B cell (primary cell): ENCODE measurements around the gene AMPD2.

Experiments used
- EZH2 ChIP-seq: IDR thresholded peaks from 2 replicates; pipeline ENCODE4 v1.6.1; 2012; ENCODE audit warnings: borderline replicate concordance, low read depth, mild to moderate bottlenecking, moderate library complexity, low read length; ENCODE audit not compliant: insufficient read depth, poor library complexity, severe bottlenecking
- TF ChIP-seq, protein P1 (sequence below): fragments of 200-600 bp; IDR thresholded peaks from one replicate; pipeline ENCODE4 v1.8.0; 2022; ENCODE audit warnings: antibody characterized with exemption, mild to moderate bottlenecking

DNA sequence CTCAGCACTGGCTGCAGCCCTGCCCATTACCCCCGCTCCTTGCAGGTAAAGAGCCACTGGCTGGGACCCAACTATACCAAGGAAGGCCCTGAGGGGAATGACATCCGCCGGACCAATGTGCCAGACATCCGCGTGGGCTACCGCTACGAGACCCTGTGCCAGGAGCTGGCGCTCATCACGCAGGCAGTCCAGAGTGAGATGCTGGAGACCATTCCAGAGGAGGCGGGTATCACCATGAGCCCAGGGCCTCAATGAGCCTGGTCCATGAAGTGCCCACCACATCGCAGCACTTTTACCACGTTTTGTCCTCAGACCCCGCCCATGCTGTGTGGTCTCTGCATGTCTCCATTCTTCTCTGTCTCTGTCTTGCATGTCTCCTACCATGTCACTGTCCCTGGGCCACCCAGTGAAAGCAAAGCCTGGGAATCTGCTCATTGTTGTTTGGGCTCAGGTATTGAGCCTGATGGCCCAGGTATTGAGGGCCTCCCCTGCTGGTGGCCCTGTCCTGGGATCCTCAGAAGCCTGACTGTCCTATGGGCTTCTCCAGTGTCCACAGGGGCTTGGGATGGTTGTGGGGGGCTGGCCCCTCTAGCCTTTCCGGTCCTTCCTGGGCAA, 11.4 kb downstream of the AMPD2 start:
- TF ChIP-seq, protein P1, sequence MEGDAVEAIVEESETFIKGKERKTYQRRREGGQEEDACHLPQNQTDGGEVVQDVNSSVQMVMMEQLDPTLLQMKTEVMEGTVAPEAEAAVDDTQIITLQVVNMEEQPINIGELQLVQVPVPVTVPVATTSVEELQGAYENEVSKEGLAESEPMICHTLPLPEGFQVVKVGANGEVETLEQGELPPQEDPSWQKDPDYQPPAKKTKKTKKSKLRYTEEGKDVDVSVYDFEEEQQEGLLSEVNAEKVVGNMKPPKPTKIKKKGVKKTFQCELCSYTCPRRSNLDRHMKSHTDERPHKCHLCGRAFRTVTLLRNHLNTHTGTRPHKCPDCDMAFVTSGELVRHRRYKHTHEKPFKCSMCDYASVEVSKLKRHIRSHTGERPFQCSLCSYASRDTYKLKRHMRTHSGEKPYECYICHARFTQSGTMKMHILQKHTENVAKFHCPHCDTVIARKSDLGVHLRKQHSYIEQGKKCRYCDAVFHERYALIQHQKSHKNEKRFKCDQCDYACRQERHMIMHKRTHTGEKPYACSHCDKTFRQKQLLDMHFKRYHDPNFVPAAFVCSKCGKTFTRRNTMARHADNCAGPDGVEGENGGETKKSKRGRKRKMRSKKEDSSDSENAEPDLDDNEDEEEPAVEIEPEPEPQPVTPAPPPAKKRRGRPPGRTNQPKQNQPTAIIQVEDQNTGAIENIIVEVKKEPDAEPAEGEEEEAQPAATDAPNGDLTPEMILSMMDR: no peak
- no peak for TF ChIP-seq EZH2
